ENCODE data around the gene NRSN2. TPM values are rescaled to one million over a fixed set of nuclear protein-coding genes. Genes with fewer than 3 reads are reported as not detected.

Gene NRSN2
- total and polyA plus RNA-seq, 2 experiments from 2014 or later, result 111 to 170 TPM

GRCh38 chr20:347317-347639 is 367 bp downstream of the NRSN2 start:
- no peak for DNase-seq (ENCODE audit: low read depth in 1 of 2, low spot score in 1 of 2)
- no peaks in the 10 kb centered on the region for H3K27me3 ChIP-seq
- peaks cover 6% of the 10 kb centered on the region for H3K36me3 ChIP-seq
- H3K9me3 ChIP-seq (ENCODE audit: low read depth), result no peaks in the 10 kb centered on the region
- peak overlapping the region; percentile 79 for H3K4me3 ChIP-seq
- no peak for TF ChIP-seq CTCF (IDR thresholded peaks at IDR 0.05; ENCODE audit: low read depth, low read length)
- H3K27ac ChIP-seq, result peak overlapping the region; percentile 93
- peaks cover 10% of the 10 kb centered on the region for H3K4me1 ChIP-seq (ENCODE audit: low read depth)

- H3K27me3 ChIP-seq, result no peaks in the 10 kb centered on the region
- H3K27ac ChIP-seq, result peak overlapping the region; percentile 93
These were observed 951 bp downstream of the NRSN2 start for GRCh38 chr20:347640-348484.

GRCh38 chr20:348972-349841 is 2.3 kb downstream of the NRSN2 start:
- H3K9me3 ChIP-seq (ENCODE audit: low read depth), result no peaks in the 10 kb centered on the region
- DNase-seq (ENCODE audit: low read depth in 1 of 2, low spot score in 1 of 2), result no peak
- H3K27ac ChIP-seq, result peak overlapping the region; percentile 93
- peaks cover 10% of the 10 kb centered on the region for H3K4me1 ChIP-seq (ENCODE audit: low read depth)
- H3K36me3 ChIP-seq, result peaks cover 9% of the 10 kb centered on the region
- no peak for TF ChIP-seq CTCF (IDR thresholded peaks at IDR 0.05; ENCODE audit: low read depth, low read length)
- H3K4me3 ChIP-seq, result peak overlapping the region; percentile 79
- H3K27me3 ChIP-seq, result no peaks in the 10 kb centered on the region

More at GRCh38 chr20:347640-348484, 951 bp downstream of the NRSN2 start:
- DNase-seq (ENCODE audit: low read depth in 1 of 2, low spot score in 1 of 2), result peak; percentile 98 to 99
- Histone ChIP-seq H3K9me3 (ENCODE audit: low read depth) (no peaks in the 10 kb centered on the region), H3K36me3 (peaks cover 9% of the 10 kb centered on the region), H3K4me1 (ENCODE audit: low read depth) (peaks cover 10% of the 10 kb centered on the region), H3K4me3 (peak overlapping the region; percentile 79)
- TF ChIP-seq CTCF (IDR thresholded peaks at IDR 0.05; ENCODE audit: low read depth, low read length), result no peak

- Histone ChIP-seq H3K4me1 (ENCODE audit: low read depth) (peaks cover 7% of the 10 kb centered on the region), H3K36me3 (peaks cover 9% of the 10 kb centered on the region)
These were observed 6.3 kb downstream of the NRSN2 start for GRCh38 chr20:353166-353565.

More at GRCh38 chr20:353166-353565, 6.3 kb downstream of the NRSN2 start:
- no peak overlapping the region for H3K27ac ChIP-seq
- DNase-seq (ENCODE audit: low read depth in 1 of 2, low spot score in 1 of 2), result no peak
- H3K9me3 ChIP-seq (ENCODE audit: low read depth), result no peaks in the 10 kb centered on the region
- H3K27me3 ChIP-seq, result no peaks in the 10 kb centered on the region
- no peak overlapping the region for H3K4me3 ChIP-seq
- TF ChIP-seq CTCF (IDR thresholded peaks at IDR 0.05; ENCODE audit: low read depth, low read length), result no peak

All from cardiac muscle cell (in vitro differentiated cells and primary cell).